Measurements from ENCODE around the gene SULT4A1.

SULT4A1 gene

GRCh38 chr22:43839781-43840180 lies 22.5 kb downstream of the SULT4A1 start:
- H3K4me3 ChIP-seq (ENCODE audit: low read length): no peak overlapping the region
- H3K9ac ChIP-seq (ENCODE audit: low read depth, low read length): no peak overlapping the region
- no peaks in the 10 kb centered on the region for H3K4me1 ChIP-seq (ENCODE audit: control insufficient read depth, insufficient read depth, low read length)
- H3K4me2 ChIP-seq (ENCODE audit: low read length): no peak overlapping the region
- H3K9me3 ChIP-seq (replicated peaks; ENCODE audit: low read length): no peaks in the 10 kb centered on the region
- H3K36me3 ChIP-seq (ENCODE audit: insufficient read depth, low read length): no peaks in the 10 kb centered on the region
- peaks cover 29% of the 10 kb centered on the region for H3K27me3 ChIP-seq (ENCODE audit: control insufficient read depth, insufficient read depth, low read length)

- Histone ChIP-seq H3K9ac (ENCODE audit: low read depth, low read length) (no peak overlapping the region), H3K9me3 (replicated peaks; ENCODE audit: low read length) (no peaks in the 10 kb centered on the region), H3K4me3 (ENCODE audit: low read length) (no peak overlapping the region), H3K27me3 (ENCODE audit: control insufficient read depth, insufficient read depth, low read length) (peaks cover 24% of the 10 kb centered on the region), H3K4me2 (ENCODE audit: low read length) (no peak overlapping the region), H3K36me3 (ENCODE audit: insufficient read depth, low read length) (no peaks in the 10 kb centered on the region), H3K4me1 (ENCODE audit: control insufficient read depth, insufficient read depth, low read length) (no peaks in the 10 kb centered on the region)
These were observed 23.6 kb downstream of the SULT4A1 start for GRCh38 chr22:43838571-43839307.

GRCh38 chr22:43838161-43838560 lies 24.2 kb downstream of the SULT4A1 start:
- H3K27me3 ChIP-seq (ENCODE audit: control insufficient read depth, insufficient read depth, low read length): peaks cover 21% of the 10 kb centered on the region
- no peak overlapping the region for H3K9ac ChIP-seq (ENCODE audit: low read depth, low read length)
- H3K4me1 ChIP-seq (ENCODE audit: control insufficient read depth, insufficient read depth, low read length): no peaks in the 10 kb centered on the region
- no peaks in the 10 kb centered on the region for H3K9me3 ChIP-seq (replicated peaks; ENCODE audit: low read length)
- H3K36me3 ChIP-seq (ENCODE audit: insufficient read depth, low read length): no peaks in the 10 kb centered on the region
- H3K4me2 ChIP-seq (ENCODE audit: low read length): no peak overlapping the region
- H3K4me3 ChIP-seq (ENCODE audit: low read length): no peak overlapping the region

- H3K9me3 ChIP-seq (replicated peaks; ENCODE audit: low read length): no peaks in the 10 kb centered on the region
- H3K36me3 ChIP-seq (ENCODE audit: insufficient read depth, low read length): no peaks in the 10 kb centered on the region
- H3K4me2 ChIP-seq (ENCODE audit: low read length): no peak overlapping the region
- peaks cover 18% of the 10 kb centered on the region for H3K27me3 ChIP-seq (ENCODE audit: control insufficient read depth, insufficient read depth, low read length)
- no peak overlapping the region for H3K4me3 ChIP-seq (ENCODE audit: low read length)
- H3K4me1 ChIP-seq (ENCODE audit: control insufficient read depth, insufficient read depth, low read length): no peaks in the 10 kb centered on the region
- no peak overlapping the region for H3K9ac ChIP-seq (ENCODE audit: low read depth, low read length)
These were observed 24.6 kb downstream of the SULT4A1 start for GRCh38 chr22:43837666-43838065.

- no peak overlapping the region for H3K4me3 ChIP-seq (ENCODE audit: low read length)
- H3K27me3 ChIP-seq (ENCODE audit: control insufficient read depth, insufficient read depth, low read length): peaks cover 19% of the 10 kb centered on the region
- no peak overlapping the region for H3K4me2 ChIP-seq (ENCODE audit: low read length)
- no peaks in the 10 kb centered on the region for H3K36me3 ChIP-seq (ENCODE audit: insufficient read depth, low read length)
- no peaks in the 10 kb centered on the region for H3K9me3 ChIP-seq (replicated peaks; ENCODE audit: low read length)
- no peak overlapping the region for H3K9ac ChIP-seq (ENCODE audit: low read depth, low read length)
- H3K4me1 ChIP-seq (ENCODE audit: control insufficient read depth, insufficient read depth, low read length): no peaks in the 10 kb centered on the region
These were observed 26.6 kb downstream of the SULT4A1 start for GRCh38 chr22:43835736-43836135.

GRCh38 chr22:43835166-43835565 lies 27.1 kb downstream of the SULT4A1 start:
- Histone ChIP-seq H3K4me1 (ENCODE audit: control insufficient read depth, insufficient read depth, low read length) (peaks cover 5% of the 10 kb centered on the region), H3K9ac (ENCODE audit: low read depth, low read length) (no peak overlapping the region), H3K36me3 (ENCODE audit: insufficient read depth, low read length) (no peaks in the 10 kb centered on the region), H3K27me3 (ENCODE audit: control insufficient read depth, insufficient read depth, low read length) (peaks cover 25% of the 10 kb centered on the region), H3K9me3 (replicated peaks; ENCODE audit: low read length) (no peaks in the 10 kb centered on the region), H3K4me2 (ENCODE audit: low read length) (no peak overlapping the region), H3K4me3 (ENCODE audit: low read length) (no peak overlapping the region)

- Histone ChIP-seq H3K9ac (ENCODE audit: low read depth, low read length) (no peak overlapping the region), H3K36me3 (ENCODE audit: insufficient read depth, low read length) (no peaks in the 10 kb centered on the region), H3K4me1 (ENCODE audit: control insufficient read depth, insufficient read depth, low read length) (peaks cover 15% of the 10 kb centered on the region), H3K9me3 (replicated peaks; ENCODE audit: low read length) (no peaks in the 10 kb centered on the region), H3K4me3 (ENCODE audit: low read length) (no peak overlapping the region), H3K27me3 (ENCODE audit: control insufficient read depth, insufficient read depth, low read length) (peaks cover 32% of the 10 kb centered on the region), H3K4me2 (ENCODE audit: low read length) (no peak overlapping the region)
These were observed 28.8 kb downstream of the SULT4A1 start for GRCh38 chr22:43833286-43834240.

- no peaks in the 10 kb centered on the region for H3K36me3 ChIP-seq (ENCODE audit: insufficient read depth, low read length)
- peaks cover 34% of the 10 kb centered on the region for H3K27me3 ChIP-seq (ENCODE audit: control insufficient read depth, insufficient read depth, low read length)
- H3K4me1 ChIP-seq (ENCODE audit: control insufficient read depth, insufficient read depth, low read length): peaks cover 15% of the 10 kb centered on the region
- no peak overlapping the region for H3K4me2 ChIP-seq (ENCODE audit: low read length)
- no peak overlapping the region for H3K9ac ChIP-seq (ENCODE audit: low read depth, low read length)
- no peak overlapping the region for H3K4me3 ChIP-seq (ENCODE audit: low read length)
- H3K9me3 ChIP-seq (replicated peaks; ENCODE audit: low read length): no peaks in the 10 kb centered on the region
These were observed 29.7 kb downstream of the SULT4A1 start for GRCh38 chr22:43832393-43833265.

GRCh38 chr22:43831561-43832392 lies 30.5 kb downstream of the SULT4A1 start:
- Histone ChIP-seq H3K27me3 (ENCODE audit: control insufficient read depth, insufficient read depth, low read length) (peaks cover 38% of the 10 kb centered on the region), H3K4me2 (ENCODE audit: low read length) (no peak overlapping the region), H3K9ac (ENCODE audit: low read depth, low read length) (no peak overlapping the region), H3K4me3 (ENCODE audit: low read length) (no peak overlapping the region), H3K4me1 (ENCODE audit: control insufficient read depth, insufficient read depth, low read length) (peaks cover 20% of the 10 kb centered on the region), H3K9me3 (replicated peaks; ENCODE audit: low read length) (no peaks in the 10 kb centered on the region), H3K36me3 (ENCODE audit: insufficient read depth, low read length) (no peaks in the 10 kb centered on the region)

- Histone ChIP-seq H3K9ac (ENCODE audit: low read depth, low read length) (no peak overlapping the region), H3K4me3 (ENCODE audit: low read length) (no peak overlapping the region), H3K4me2 (ENCODE audit: low read length) (no peak overlapping the region), H3K4me1 (ENCODE audit: control insufficient read depth, insufficient read depth, low read length) (peaks cover 26% of the 10 kb centered on the region), H3K9me3 (replicated peaks; ENCODE audit: low read length) (no peaks in the 10 kb centered on the region), H3K27me3 (ENCODE audit: control insufficient read depth, insufficient read depth, low read length) (peaks cover 38% of the 10 kb centered on the region), H3K36me3 (ENCODE audit: insufficient read depth, low read length) (no peaks in the 10 kb centered on the region)
These were observed 31.3 kb downstream of the SULT4A1 start for GRCh38 chr22:43830931-43831560.
